Keratinocyte (primary cell): ENCODE data around the gene RNF225.

ENCODE experiments used
- EZH2 ChIP-seq: IDR thresholded peaks from one replicate; pipeline ENCODE4 v1.6.1; 2012; ENCODE audit warnings: inconsistent platforms, mild to moderate bottlenecking, low read length, moderate library complexity
- TF ChIP-seq, protein P1 (sequence below), 3 experiments: IDR thresholded peaks in 1 of 3; conservative IDR thresholded peaks in 1 of 3; optimal IDR thresholded peaks in 1 of 3; 2 replicates in 2 of 3; 3 replicates in 1 of 3; pipeline versions ENCODE3 to v1.5.1; 2011; ENCODE audit warnings: low read length in 3 of 3, mild to moderate bottlenecking in 3 of 3, moderate library complexity in 2 of 3, control low read depth in 1 of 3, inconsistent platforms in 1 of 3; ENCODE audit not compliant: insufficient read depth in 2 of 3; ENCODE audit errors: extremely low read depth in 1 of 3

DNA sequence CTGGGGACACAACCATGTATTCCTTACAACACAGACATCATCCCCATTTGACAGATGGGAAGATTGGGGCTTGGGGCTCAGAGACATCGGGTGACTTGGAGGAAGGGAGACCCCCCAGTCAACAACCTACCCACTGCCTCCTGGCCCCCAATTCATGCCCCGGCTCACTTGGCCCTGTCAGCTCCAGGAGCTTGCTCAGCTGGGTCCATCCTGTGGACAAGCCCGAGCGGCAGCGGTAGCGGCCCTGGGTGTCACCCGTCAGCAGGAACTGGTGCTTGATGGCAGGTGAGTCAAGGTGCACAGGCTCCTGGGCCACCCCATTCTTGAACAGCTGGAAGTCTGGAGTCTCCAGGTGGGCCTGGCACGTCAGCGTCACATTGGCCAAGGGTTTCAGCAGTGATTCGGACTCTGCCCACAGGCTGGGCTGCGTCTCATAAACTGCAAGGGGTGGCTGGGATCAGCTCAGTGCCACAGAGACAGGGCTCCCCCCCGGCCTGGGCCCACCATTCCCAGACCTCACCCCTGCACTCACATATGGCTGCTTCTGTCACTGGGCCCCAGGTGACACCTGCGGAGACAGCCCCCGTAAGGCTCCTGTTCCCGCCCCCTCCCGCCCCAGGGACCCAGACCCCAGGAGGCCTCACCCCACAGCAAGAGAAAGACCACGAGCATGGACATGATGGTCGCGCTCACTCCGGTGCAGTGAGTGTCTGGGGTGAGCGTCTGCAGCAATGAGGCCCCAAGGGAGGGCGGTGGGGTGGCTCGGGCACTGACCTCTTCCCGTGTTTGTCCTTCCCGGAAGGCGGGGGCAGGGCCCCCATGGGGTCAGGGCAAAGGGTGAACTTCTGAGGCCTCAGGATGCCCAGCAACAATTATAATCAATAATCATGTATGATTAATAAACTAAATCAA is 42.4 kb upstream of the RNF225 start, which contains the start of gene A1BG:
- TF ChIP-seq, protein P1, sequence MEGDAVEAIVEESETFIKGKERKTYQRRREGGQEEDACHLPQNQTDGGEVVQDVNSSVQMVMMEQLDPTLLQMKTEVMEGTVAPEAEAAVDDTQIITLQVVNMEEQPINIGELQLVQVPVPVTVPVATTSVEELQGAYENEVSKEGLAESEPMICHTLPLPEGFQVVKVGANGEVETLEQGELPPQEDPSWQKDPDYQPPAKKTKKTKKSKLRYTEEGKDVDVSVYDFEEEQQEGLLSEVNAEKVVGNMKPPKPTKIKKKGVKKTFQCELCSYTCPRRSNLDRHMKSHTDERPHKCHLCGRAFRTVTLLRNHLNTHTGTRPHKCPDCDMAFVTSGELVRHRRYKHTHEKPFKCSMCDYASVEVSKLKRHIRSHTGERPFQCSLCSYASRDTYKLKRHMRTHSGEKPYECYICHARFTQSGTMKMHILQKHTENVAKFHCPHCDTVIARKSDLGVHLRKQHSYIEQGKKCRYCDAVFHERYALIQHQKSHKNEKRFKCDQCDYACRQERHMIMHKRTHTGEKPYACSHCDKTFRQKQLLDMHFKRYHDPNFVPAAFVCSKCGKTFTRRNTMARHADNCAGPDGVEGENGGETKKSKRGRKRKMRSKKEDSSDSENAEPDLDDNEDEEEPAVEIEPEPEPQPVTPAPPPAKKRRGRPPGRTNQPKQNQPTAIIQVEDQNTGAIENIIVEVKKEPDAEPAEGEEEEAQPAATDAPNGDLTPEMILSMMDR (optimal IDR thresholded peaks at IDR 0.05 in 1 of 3, IDR thresholded peaks at IDR 0.05 in 1 of 3, conservative IDR thresholded peaks at IDR 0.05 in 1 of 3; ENCODE audit: extremely low read depth in 1 of 3, insufficient read depth in 2 of 3, low read length in 3 of 3) = no peak
- no peak for TF ChIP-seq EZH2
